SK-N-SH treated with all-trans-retinoic acid at 6 μM for 48 hours (cell line): ENCODE measurements around the gene NCAN.

Experiments used
- ATAC-seq: fragments of 200-7000 bp; cut with Tn5 transposase; 3 replicates; pipeline ENCODE4 v1.9.1; 2020; ENCODE audit warnings: mild to moderate bottlenecking, moderate library complexity
- BACH2 ChIP-seq: fragments of 250-450 bp; sonication (Bioruptor Pico); IDR thresholded peaks from 2 replicates; pipeline ENCODE4 v1.9.0; 2021; ENCODE audit warnings: mild to moderate bottlenecking, borderline replicate concordance
- CSDC2 ChIP-seq: fragments of 250-450 bp; sonication (Bioruptor Pico); IDR thresholded peaks from 2 replicates; pipeline ENCODE4 v1.5.0; 2020; ENCODE audit warnings: mild to moderate bottlenecking, moderate library complexity
- CSRNP3 ChIP-seq: fragments of 250-450 bp; sonication (Bioruptor Pico); IDR thresholded peaks from 2 replicates; pipeline ENCODE4 v1.5.1; 2021; ENCODE audit warnings: mild to moderate bottlenecking, moderate library complexity
- ESRRG ChIP-seq: fragments of 250-450 bp; sonication (Bioruptor Pico); IDR thresholded peaks from 2 replicates; pipeline ENCODE4 v1.6.1; 2021; ENCODE audit warnings: mild to moderate bottlenecking
- GLIS3 ChIP-seq: fragments of 250-450 bp; sonication (Bioruptor Pico); IDR thresholded peaks from 2 replicates; pipeline ENCODE4 v1.5.0; 2020; ENCODE audit warnings: mild to moderate bottlenecking, moderate library complexity
- ISL1 ChIP-seq: fragments of 250-450 bp; sonication (Bioruptor Pico); IDR thresholded peaks from 2 replicates; pipeline ENCODE4 v2.1.2; 2022; ENCODE audit warnings: mild to moderate bottlenecking, moderate library complexity
- PATZ1 ChIP-seq: fragments of 250-450 bp; sonication (Bioruptor Pico); IDR thresholded peaks from 2 replicates; pipeline ENCODE4 v1.8.0; 2020; ENCODE audit warnings: mild to moderate bottlenecking, moderate library complexity, borderline replicate concordance
- POU6F1 ChIP-seq: fragments of 250-450 bp; sonication (Bioruptor Pico); IDR thresholded peaks from 2 replicates; pipeline ENCODE4 v1.8.0; 2021; ENCODE audit warnings: low read depth, mild to moderate bottlenecking, moderate library complexity, borderline replicate concordance
- PPARA ChIP-seq: fragments of 250-450 bp; sonication (Bioruptor Pico); IDR thresholded peaks from 2 replicates; pipeline ENCODE4 v1.5.0; 2020; ENCODE audit warnings: mild to moderate bottlenecking, borderline replicate concordance
- RARB ChIP-seq: fragments of 250-450 bp; sonication (Bioruptor Pico); IDR thresholded peaks from 2 replicates; pipeline ENCODE4 v1.8.0; 2021; ENCODE audit warnings: mild to moderate bottlenecking, moderate library complexity
- SNAI2 ChIP-seq: fragments of 250-450 bp; sonication (Bioruptor Pico); IDR thresholded peaks from 2 replicates; pipeline ENCODE4 v1.5.0; 2020; ENCODE audit warnings: mild to moderate bottlenecking, moderate library complexity
- TCF4 ChIP-seq: fragments of 250-450 bp; sonication (Bioruptor Pico); IDR thresholded peaks from 2 replicates; pipeline ENCODE4 v1.8.0; 2021; ENCODE audit warnings: mild to moderate bottlenecking, moderate library complexity, borderline replicate concordance
- TOX ChIP-seq: fragments of 250-450 bp; sonication (Bioruptor Pico); IDR thresholded peaks from 2 replicates; pipeline ENCODE4 v1.8.0; 2021; ENCODE audit warnings: mild to moderate bottlenecking, moderate library complexity, borderline replicate concordance
- TSHZ2 ChIP-seq: fragments of 250-450 bp; sonication (Bioruptor Pico); IDR thresholded peaks from 2 replicates; pipeline ENCODE4 v1.5.0; 2020; ENCODE audit warnings: mild to moderate bottlenecking, moderate library complexity
- ZC3H10 ChIP-seq: fragments of 250-450 bp; sonication (Bioruptor Pico); IDR thresholded peaks from 2 replicates; pipeline ENCODE4 v1.5.1; 2021; ENCODE audit warnings: mild to moderate bottlenecking, moderate library complexity
- ZFP30 ChIP-seq: fragments of 450-650 bp; formaldehyde crosslinking; IDR thresholded peaks from 2 replicates; pipeline ENCODE4 v1.5.0; 2022; ENCODE audit warnings: mild to moderate bottlenecking, moderate library complexity
- ZNF70 ChIP-seq: fragments of 450-650 bp; formaldehyde crosslinking; IDR thresholded peaks from 2 replicates; pipeline ENCODE4 v1.5.0; 2020; ENCODE audit warnings: mild to moderate bottlenecking, moderate library complexity
- ZNF8 ChIP-seq: fragments of 450-650 bp; formaldehyde crosslinking; IDR thresholded peaks from 2 replicates; pipeline ENCODE4 v1.5.0; 2020; ENCODE audit warnings: mild to moderate bottlenecking, moderate library complexity

The NCAN gene

GRCh38 chr19:19234220-19234816, 22.6 kb downstream of the NCAN start:
- no peak for ATAC-seq
- TF ChIP-seq ESRRG (CRISPR knock-in tag) = no peak
- TF ChIP-seq GLIS3 (CRISPR knock-in tag) = no peak
- TF ChIP-seq SNAI2 (CRISPR knock-in tag) = no peak
- no peak for TF ChIP-seq BACH2 (CRISPR knock-in tag)
- TF ChIP-seq ZFP30 = no peak
- no peak for TF ChIP-seq ISL1 (CRISPR knock-in tag)
- TF ChIP-seq PATZ1 (CRISPR knock-in tag) = no peak

GRCh38 chr19:19236173-19236572, 24.4 kb downstream of the NCAN start:
- TF ChIP-seq BACH2 (CRISPR knock-in tag) (no peak), RARB (CRISPR knock-in tag) (no peak)
- ATAC-seq = no peak

- no peak for TF ChIP-seq ZFP30
- no peak for TF ChIP-seq POU6F1 (CRISPR knock-in tag)
- TF ChIP-seq BACH2 (CRISPR knock-in tag) = no peak
- no peak for TF ChIP-seq TOX
- TF ChIP-seq ZC3H10 = no peak
- no peak for TF ChIP-seq TCF4 (CRISPR knock-in tag)
- no peak for TF ChIP-seq GLIS3 (CRISPR knock-in tag)
- TF ChIP-seq PATZ1 (CRISPR knock-in tag) = no peak
- no peak for TF ChIP-seq CSRNP3 (CRISPR knock-in tag)
- no peak for ATAC-seq
Measured at GRCh38 chr19:19238126-19238894, 26.6 kb downstream of the NCAN start.

- no peak for TF ChIP-seq ISL1 (CRISPR knock-in tag)
- no peak for TF ChIP-seq ZNF8
- TF ChIP-seq RARB (CRISPR knock-in tag) = no peak
- no peak for TF ChIP-seq CSRNP3 (CRISPR knock-in tag)
- no peak for TF ChIP-seq TCF4 (CRISPR knock-in tag)
- no peak for TF ChIP-seq ZNF70
- TF ChIP-seq PPARA (CRISPR knock-in tag) = no peak
- no peak for TF ChIP-seq POU6F1 (CRISPR knock-in tag)
- TF ChIP-seq CSDC2 = no peak
- TF ChIP-seq TSHZ2 (CRISPR knock-in tag) = no peak
- ATAC-seq = no peak
Measured at GRCh38 chr19:19239675-19240074, 27.9 kb downstream of the NCAN start.
